ENCODE data around the gene GPX5.

Gene GPX5

GRCh38 chr6:28537065-28537464, 11.4 kb downstream of the GPX5 start:
- Histone ChIP-seq H3K4me1 (ENCODE audit: control insufficient read depth, insufficient read depth, low read length) (no peaks in the 10 kb centered on the region), H3K9me3 (ENCODE audit: control insufficient read depth, insufficient read depth, low read depth, low read length) (no peaks in the 10 kb centered on the region), H3K4me3 (ENCODE audit: low read depth, low read length) (no peak overlapping the region), H3K36me3 (ENCODE audit: control insufficient read depth in 2 of 2, insufficient read depth in 1 of 2, low read length in 2 of 2) (no peaks in the 10 kb centered on the region), H3K27ac (ENCODE audit: extremely low read depth, low read depth, low read length) (no peak overlapping the region)
- POLR2A ChIA-PET = interaction anchor here (0.8 to 1.3 kb wide), 2 partner anchors 48 to 50 kb away, joined by 3 to 4 read pairs; a partner anchor contains a TSS
- CTCF ChIA-PET = no interaction called here
- TF ChIP-seq ELK4 (IDR thresholded peaks at IDR 0.05; ENCODE audit: borderline replicate concordance, low read depth, low read length) (no peak), ZNF155 (tag by site-specific recombination; IDR thresholded peaks at IDR 0.05) (no peak), ZNF707 (tag by site-specific recombination; IDR thresholded peaks at IDR 0.05) (no peak), PRDM6 (tag by site-specific recombination; IDR thresholded peaks at IDR 0.05) (no peak), KLF7 (tag by site-specific recombination; IDR thresholded peaks at IDR 0.05; ENCODE audit: borderline replicate concordance) (no peak), ZNF354C (tag by site-specific recombination; IDR thresholded peaks at IDR 0.05; ENCODE audit: borderline replicate concordance, low read depth) (no peak), ZNF274 (IDR thresholded peaks at IDR 0.05; ENCODE audit: low read length) (no peak), ZNF274 (tag by site-specific recombination; IDR thresholded peaks at IDR 0.05; ENCODE audit: borderline replicate concordance) (no peak), ZFP69B (tag by site-specific recombination; IDR thresholded peaks at IDR 0.05) (no peak), ZNF10 (tag by site-specific recombination; IDR thresholded peaks at IDR 0.05) (no peak), ZSCAN23 (tag by site-specific recombination; IDR thresholded peaks at IDR 0.05) (no peak), KLF16 (tag by site-specific recombination; IDR thresholded peaks at IDR 0.05) (no peak), ZBTB10 (tag by site-specific recombination; IDR thresholded peaks at IDR 0.05) (no peak)

- no peak overlapping the region for H3K27ac ChIP-seq (ENCODE audit: extremely low read depth, low read depth, low read length)
- no peaks in the 10 kb centered on the region for H3K36me3 ChIP-seq (ENCODE audit: control insufficient read depth in 2 of 2, insufficient read depth in 1 of 2, low read length in 2 of 2)
- TF ChIP-seq FEZF1 (tag by site-specific recombination; IDR thresholded peaks at IDR 0.05) (no peak), SCRT2 (tag by site-specific recombination; IDR thresholded peaks at IDR 0.05) (peak; percentile 29; the same call in 1 of the 2 replicates)
- no peak overlapping the region for H3K4me3 ChIP-seq (ENCODE audit: low read depth, low read length)
- POLR2A ChIA-PET = interaction anchor here (0.8 to 1.3 kb wide), 2 partner anchors 48 to 49 kb away, joined by 3 to 4 read pairs; a partner anchor contains a TSS
- CTCF ChIA-PET = interaction anchor here (0.6 kb wide), 1 partner anchor 49 kb away, joined by 3 read pairs; no protein-coding TSS in a partner anchor
- H3K9me3 ChIP-seq (ENCODE audit: control insufficient read depth, insufficient read depth, low read depth, low read length) = no peaks in the 10 kb centered on the region
- no peaks in the 10 kb centered on the region for H3K4me1 ChIP-seq (ENCODE audit: control insufficient read depth, insufficient read depth, low read length)
Observed at GRCh38 chr6:28537509-28538140, 11.9 kb downstream of the GPX5 start.

GRCh38 chr6:28541996-28542395, 16.3 kb downstream of the GPX5 start:
- POLR2A ChIA-PET = interaction anchor here (0.6 to 1.7 kb wide), 9 partner anchors 40 to 735 kb away, joined by 3 to 16 read pairs (median 4); partner anchors contain the start of genes ZSCAN23 and ZSCAN31
- H3K4me3 ChIP-seq (ENCODE audit: low read depth, low read length) = peak overlapping the region; percentile 54
- TF ChIP-seq ZNF76 (tag by site-specific recombination; IDR thresholded peaks at IDR 0.05; ENCODE audit: borderline replicate concordance, low read depth) (no peak), ZNF248 (tag by site-specific recombination; IDR thresholded peaks at IDR 0.05) (no peak), WT1 (tag by site-specific recombination; IDR thresholded peaks at IDR 0.05) (no peak)

More at GRCh38 chr6:28541996-28542395, 16.3 kb downstream of the GPX5 start:
- Histone ChIP-seq H3K27ac (ENCODE audit: extremely low read depth, low read depth, low read length) (peak overlapping the region; percentile 53), H3K9me3 (ENCODE audit: control insufficient read depth, insufficient read depth, low read depth, low read length) (no peaks in the 10 kb centered on the region), H3K36me3 (ENCODE audit: control insufficient read depth in 2 of 2, insufficient read depth in 1 of 2, low read length in 2 of 2) (no peaks in the 10 kb centered on the region), H3K4me1 (ENCODE audit: control insufficient read depth, insufficient read depth, low read length) (no peaks in the 10 kb centered on the region)
- CTCF ChIA-PET = interaction anchor here (0.6 to 2.8 kb wide), 38 partner anchors 10 to 383 kb away, joined by 3 to 25 read pairs (median 4); partner anchors contain the start of gene GPX6

Measured in HEK293 (cell line).